Melanocyte of skin (primary cell): ENCODE measurements around the gene SDS. TPM values are rescaled to one million over a fixed set of nuclear protein-coding genes. Genes with fewer than 3 reads are reported as not detected.

ENCODE experiments used
- total RNA-seq, 2 donors: library from RNA; depleted of rRNA; stranded (reverse); fragments of >200 nt; gene quantifications; 2 replicates each; pipeline ENCODE4 v1.2.3, GENCODE V29; 2012

Gene SDS, protein sequence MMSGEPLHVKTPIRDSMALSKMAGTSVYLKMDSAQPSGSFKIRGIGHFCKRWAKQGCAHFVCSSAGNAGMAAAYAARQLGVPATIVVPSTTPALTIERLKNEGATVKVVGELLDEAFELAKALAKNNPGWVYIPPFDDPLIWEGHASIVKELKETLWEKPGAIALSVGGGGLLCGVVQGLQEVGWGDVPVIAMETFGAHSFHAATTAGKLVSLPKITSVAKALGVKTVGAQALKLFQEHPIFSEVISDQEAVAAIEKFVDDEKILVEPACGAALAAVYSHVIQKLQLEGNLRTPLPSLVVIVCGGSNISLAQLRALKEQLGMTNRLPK
- not detected for total RNA-seq

DNA sequence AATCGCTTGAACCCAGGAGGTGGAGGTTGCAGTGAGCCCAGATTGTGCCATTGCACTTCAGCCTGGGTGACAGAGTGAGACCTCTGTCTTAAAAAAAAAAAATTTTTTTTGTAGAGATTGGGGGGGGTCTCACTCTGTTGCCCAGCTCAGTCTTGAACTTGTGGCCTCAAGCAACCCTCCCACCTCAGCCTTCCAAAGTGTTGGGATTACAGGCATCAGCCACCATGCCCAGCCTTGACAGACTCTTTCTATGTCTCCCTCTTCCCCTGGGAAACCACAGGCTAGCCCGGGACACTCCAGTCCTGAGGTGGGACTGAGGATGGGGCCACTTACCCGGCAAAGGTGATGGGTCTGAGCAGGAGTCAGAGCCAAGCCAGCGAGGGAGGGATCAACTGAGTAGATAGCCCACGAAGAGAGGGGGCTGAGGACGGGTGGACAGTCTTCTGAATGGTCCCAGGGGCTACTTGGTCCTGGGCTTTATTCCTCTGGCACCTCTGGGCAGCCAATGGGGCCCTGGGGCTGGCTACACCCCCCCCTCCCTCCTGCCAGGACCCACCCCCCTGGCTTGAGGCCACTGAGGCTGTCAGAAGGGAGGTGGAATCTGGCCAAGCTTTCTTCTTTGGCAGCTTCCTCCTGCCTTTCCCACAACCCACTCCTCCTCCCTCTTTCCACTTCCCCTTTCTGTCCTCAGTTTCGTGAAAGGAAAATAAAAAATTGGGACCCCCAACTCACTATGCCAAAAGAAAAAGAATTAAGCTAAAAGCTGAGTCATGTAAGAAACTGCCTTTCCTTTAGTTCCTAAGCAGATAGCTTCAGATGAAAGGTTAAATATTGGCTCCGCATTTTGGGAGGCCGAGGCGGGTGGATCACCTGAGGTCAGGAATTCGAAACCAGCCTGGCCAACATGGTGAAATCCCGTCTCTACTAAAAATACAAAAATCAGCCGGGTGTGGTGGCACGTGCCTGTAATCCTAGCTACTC lies at the start of gene SDS:
TSS of gene SDS (minus strand) at position 453 of the 981 bp plus-strand sequence. CDS start 4,179 bp downstream, outside the sequence.

DNA sequence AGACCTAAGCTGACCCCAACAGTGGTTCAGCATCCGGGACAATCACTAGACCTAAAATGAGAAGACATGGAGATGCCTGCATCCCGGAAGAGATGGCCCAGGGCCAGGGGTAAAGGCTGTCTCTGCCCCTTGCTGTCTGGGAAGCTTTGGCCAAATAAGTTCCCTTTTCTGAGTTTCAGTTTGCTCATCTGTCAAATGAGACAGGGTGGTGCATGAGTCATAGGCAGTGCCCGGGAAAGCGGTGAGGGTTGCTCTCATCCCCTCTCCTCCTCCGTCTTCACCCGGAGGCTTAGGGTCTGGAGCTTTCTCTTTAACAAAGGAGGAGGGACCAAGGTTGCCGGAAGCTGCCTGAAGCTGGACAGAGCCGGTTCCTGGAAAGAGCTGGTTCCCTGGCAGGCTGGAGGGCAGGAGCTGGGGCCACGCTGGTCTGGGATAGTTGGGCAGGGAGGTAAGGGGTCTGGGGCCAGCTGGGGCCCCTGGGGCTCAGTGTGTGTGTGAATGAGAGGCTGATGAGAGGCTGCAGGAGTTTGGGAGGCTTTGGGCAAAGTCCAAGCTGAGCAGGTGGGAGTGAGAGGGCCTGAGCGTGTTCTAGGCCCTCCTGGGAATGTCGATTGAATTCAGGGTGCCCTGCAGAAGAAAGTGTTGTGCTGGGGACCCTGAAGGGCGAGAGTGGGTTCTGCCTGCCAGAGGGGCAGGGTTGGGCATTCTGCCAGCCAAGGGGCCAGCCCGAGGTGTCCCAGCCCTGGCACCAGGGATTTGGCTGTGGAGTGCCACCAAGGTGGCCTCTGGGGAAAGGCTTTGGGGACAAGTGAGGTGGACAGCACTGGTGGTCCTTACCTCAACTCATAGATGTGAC lies 18.6 kb upstream of the SDS start, which contains the start of gene SDSL:
TSS of gene SDSL (plus strand) at position 351 of the 856 bp plus-strand sequence. CDS start 5,603 bp downstream, outside the sequence.

DNA sequence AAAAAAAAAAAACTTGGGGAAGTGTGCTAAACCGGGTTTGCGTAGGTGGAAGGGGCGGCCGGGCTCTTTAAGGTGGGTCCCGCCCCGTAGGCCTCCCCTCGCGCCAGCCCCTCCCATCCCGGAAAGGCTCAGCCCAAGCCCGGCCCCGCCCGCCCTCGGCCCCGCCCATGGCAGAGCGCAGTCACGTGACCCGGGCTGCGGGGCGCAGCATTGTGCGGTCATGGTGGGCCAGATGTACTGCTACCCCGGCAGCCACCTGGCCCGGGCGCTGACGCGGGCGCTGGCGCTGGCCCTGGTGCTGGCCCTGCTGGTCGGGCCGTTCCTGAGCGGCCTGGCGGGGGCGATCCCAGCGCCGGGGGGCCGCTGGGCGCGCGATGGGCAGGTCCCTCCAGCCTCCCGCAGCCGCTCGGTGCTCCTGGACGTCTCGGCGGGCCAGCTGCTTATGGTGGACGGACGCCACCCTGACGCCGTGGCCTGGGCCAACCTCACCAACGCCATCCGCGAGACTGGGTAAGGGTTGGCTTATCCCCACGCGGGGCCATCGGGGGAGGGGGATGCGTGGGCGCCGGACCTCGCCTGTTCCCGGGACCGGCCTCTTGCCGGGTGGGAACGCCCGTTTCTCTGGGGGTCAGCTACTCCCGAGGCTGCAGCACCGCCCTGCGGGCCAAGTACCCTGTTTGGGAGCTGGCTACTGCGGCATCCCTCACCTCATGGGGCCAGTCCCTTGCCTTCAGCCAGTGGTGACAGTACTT lies 45.1 kb downstream of the SDS start, which contains the start of gene PLBD2:
TSS of gene PLBD2 (plus strand) at position 207 of the 752 bp plus-strand sequence. CDS start at position 221, 14 bp downstream.

Other genes starting within 250 kb of the SDS start
- 10 to 100 TPM; 33.4 to 48.0 TPM for gene DDX54, start 218.4 kb downstream of the SDS start, total RNA-seq
- 10 to 100 TPM; 22.0 to 30.0 TPM for gene RITA1, start 218.2 kb downstream of the SDS start, total RNA-seq
- 10 to 100 TPM; 11.4 to 16.0 TPM for gene TPCN1, start 182.4 kb downstream of the SDS start, total RNA-seq
- gene SLC8B1, start 68.8 kb downstream of the SDS start, total RNA-seq, result 10 to 100 TPM; 10.7 to 12.0 TPM
- gene PLBD2, start 45.3 kb downstream of the SDS start, total RNA-seq, result 10 to 100 TPM; 44.0 to 60.6 TPM
- gene SDSL, start 18.5 kb upstream of the SDS start, total RNA-seq, result 10 to 100 TPM in 1 of 2 donors, 1 to 10 TPM in 1; 5.0 to 10.7 TPM
- gene LHX5, start 68.0 kb upstream of the SDS start, total RNA-seq, result not detected